HUES48 (cell line): Measurements from ENCODE around the gene JAM3.

Experiments used
- H3K27ac ChIP-seq: one replicate; pipeline ENCODE4 v1.7.0; 2013; ENCODE audit warnings: low read depth, low read length, inconsistent platforms
- H3K27me3 ChIP-seq: 2 replicates; pipeline ENCODE4 v1.6.1; 2013; ENCODE audit warnings: mild to moderate bottlenecking, low read length; ENCODE audit not compliant: control insufficient read depth, insufficient read depth
- H3K36me3 ChIP-seq: 2 replicates; pipeline ENCODE4 v1.6.1; 2013; ENCODE audit warnings: low read length; ENCODE audit not compliant: control insufficient read depth, insufficient read depth
- H3K4me1 ChIP-seq: 2 replicates; pipeline ENCODE4 v1.6.1; 2013; ENCODE audit warnings: mild to moderate bottlenecking, low read length; ENCODE audit not compliant: control insufficient read depth, insufficient read depth
- H3K4me3 ChIP-seq: 2 replicates; pipeline ENCODE4 v1.5.1; 2013; ENCODE audit warnings: mild to moderate bottlenecking, low read depth, low read length
- H3K9ac ChIP-seq: 2 replicates; pipeline ENCODE4 v1.6.1; 2013; ENCODE audit warnings: mild to moderate bottlenecking, low read depth, low read length, moderate library complexity
- H3K9me3 ChIP-seq: 2 replicates; pipeline ENCODE4 v1.6.1; 2013; ENCODE audit warnings: low read length; ENCODE audit not compliant: control insufficient read depth, insufficient read depth

JAM3 gene

GRCh38 chr11:134134167-134134566, 65.3 kb downstream of the JAM3 start:
- no peak overlapping the region for H3K4me3 ChIP-seq
- no peak overlapping the region for H3K27ac ChIP-seq
- H3K4me1 ChIP-seq, result no peaks in the 10 kb centered on the region
- H3K9me3 ChIP-seq, result 0 out of 2 replicates have a peak, but pooled peaks cover 4% of the 10 kb centered on the region
- no peaks in the 10 kb centered on the region for H3K36me3 ChIP-seq
- no peak overlapping the region for H3K9ac ChIP-seq
- no peaks in the 10 kb centered on the region for H3K27me3 ChIP-seq

GRCh38 chr11:134138376-134138775, 69.5 kb downstream of the JAM3 start:
- Histone ChIP-seq H3K36me3 (peaks cover 22% of the 10 kb centered on the region), H3K27me3 (no peaks in the 10 kb centered on the region), H3K4me1 (0 out of 2 replicates have a peak, but pooled peaks cover 3% of the 10 kb centered on the region), H3K4me3 (no peak overlapping the region), H3K9me3 (peaks cover 20% of the 10 kb centered on the region), H3K27ac (no peak overlapping the region), H3K9ac (no peak overlapping the region)

- Histone ChIP-seq H3K27me3 (no peaks in the 10 kb centered on the region), H3K27ac (no peak overlapping the region), H3K9me3 (peaks cover 27% of the 10 kb centered on the region), H3K9ac (no peak overlapping the region), H3K4me1 (0 out of 2 replicates have a peak, but pooled peaks cover 3% of the 10 kb centered on the region), H3K36me3 (peaks cover 28% of the 10 kb centered on the region), H3K4me3 (no peak overlapping the region)
These were observed 70.5 kb downstream of the JAM3 start for GRCh38 chr11:134139303-134139872.

GRCh38 chr11:134139873-134140331, 71.0 kb downstream of the JAM3 start:
- Histone ChIP-seq H3K9ac (no peak overlapping the region), H3K4me1 (0 out of 2 replicates have a peak, but pooled peaks cover 3% of the 10 kb centered on the region), H3K4me3 (no peak overlapping the region), H3K27me3 (no peaks in the 10 kb centered on the region), H3K27ac (no peak overlapping the region), H3K9me3 (peaks cover 32% of the 10 kb centered on the region), H3K36me3 (peaks cover 33% of the 10 kb centered on the region)

GRCh38 chr11:134140961-134141490, 72.2 kb downstream of the JAM3 start:
- peaks cover 41% of the 10 kb centered on the region for H3K9me3 ChIP-seq
- H3K27me3 ChIP-seq, result no peaks in the 10 kb centered on the region
- H3K4me3 ChIP-seq, result no peak overlapping the region
- no peak overlapping the region for H3K9ac ChIP-seq
- H3K27ac ChIP-seq, result no peak overlapping the region
- H3K36me3 ChIP-seq, result peaks cover 44% of the 10 kb centered on the region
- 0 out of 2 replicates have a peak, but pooled peaks cover 3% of the 10 kb centered on the region for H3K4me1 ChIP-seq

- peaks cover 47% of the 10 kb centered on the region for H3K9me3 ChIP-seq
- H3K4me3 ChIP-seq, result no peak overlapping the region
- no peaks in the 10 kb centered on the region for H3K27me3 ChIP-seq
- H3K9ac ChIP-seq, result no peak overlapping the region
- 0 out of 2 replicates have a peak, but pooled peaks cover 3% of the 10 kb centered on the region for H3K4me1 ChIP-seq
- peaks cover 48% of the 10 kb centered on the region for H3K36me3 ChIP-seq
- H3K27ac ChIP-seq, result no peak overlapping the region
These were observed 73.7 kb downstream of the JAM3 start for GRCh38 chr11:134142536-134142935.

GRCh38 chr11:134143801-134144200, 74.9 kb downstream of the JAM3 start:
- H3K4me3 ChIP-seq, result no peak overlapping the region
- peaks cover 58% of the 10 kb centered on the region for H3K36me3 ChIP-seq

GRCh38 chr11:134144744-134145143, 75.9 kb downstream of the JAM3 start:
- no peaks in the 10 kb centered on the region for H3K4me1 ChIP-seq
- peaks cover 47% of the 10 kb centered on the region for H3K9me3 ChIP-seq
- no peak overlapping the region for H3K4me3 ChIP-seq
- H3K36me3 ChIP-seq, result peaks cover 68% of the 10 kb centered on the region
- no peak overlapping the region for H3K9ac ChIP-seq
- no peak overlapping the region for H3K27ac ChIP-seq
- H3K27me3 ChIP-seq, result no peaks in the 10 kb centered on the region

More at GRCh38 chr11:134143801-134144200, 74.9 kb downstream of the JAM3 start:
- H3K4me1 ChIP-seq, result 0 out of 2 replicates have a peak, but pooled peaks cover 3% of the 10 kb centered on the region
- H3K9ac ChIP-seq, result no peak overlapping the region
- H3K27ac ChIP-seq, result no peak overlapping the region
- peaks cover 47% of the 10 kb centered on the region for H3K9me3 ChIP-seq
- no peaks in the 10 kb centered on the region for H3K27me3 ChIP-seq

GRCh38 chr11:134145715-134146114, 76.8 kb downstream of the JAM3 start:
- Histone ChIP-seq H3K27me3 (no peaks in the 10 kb centered on the region), H3K9me3 (peaks cover 47% of the 10 kb centered on the region), H3K4me3 (no peak overlapping the region), H3K9ac (no peak overlapping the region), H3K27ac (no peak overlapping the region), H3K36me3 (peaks cover 72% of the 10 kb centered on the region), H3K4me1 (no peaks in the 10 kb centered on the region)

GRCh38 chr11:134146598-134146997, 77.7 kb downstream of the JAM3 start:
- Histone ChIP-seq H3K36me3 (peaks cover 76% of the 10 kb centered on the region), H3K27me3 (no peaks in the 10 kb centered on the region), H3K9ac (no peak overlapping the region), H3K9me3 (peaks cover 47% of the 10 kb centered on the region), H3K4me1 (no peaks in the 10 kb centered on the region), H3K27ac (no peak overlapping the region), H3K4me3 (no peak overlapping the region)

- no peak overlapping the region for H3K27ac ChIP-seq
- H3K4me3 ChIP-seq, result no peak overlapping the region
- peaks cover 86% of the 10 kb centered on the region for H3K36me3 ChIP-seq
- H3K4me1 ChIP-seq, result no peaks in the 10 kb centered on the region
- H3K27me3 ChIP-seq, result no peaks in the 10 kb centered on the region
- peaks cover 20% of the 10 kb centered on the region for H3K9me3 ChIP-seq
- no peak overlapping the region for H3K9ac ChIP-seq
These were observed 80.5 kb downstream of the JAM3 start for GRCh38 chr11:134149371-134149770.
